NCI-H446 treated with DMSO at 0.1 percent for 48 hours (cell line): ENCODE data around the gene GALNT17.
"Not testable (repeated sequence)": the region's sequence is repeated elsewhere in the genome, so short reads cannot be mapped to it uniquely, and the experiment has no call there.

Source experiments
- DNase-seq: peaks from one replicate; lab custom pipeline; 2025; lab: John Stamatoyannopoulos, UW

The GALNT17 gene

GRCh38 chr7:71236230-71237105 is 104.5 kb downstream of the GALNT17 start:
- no peak for DNase-seq

GRCh38 chr7:71237945-71238344 is 106.0 kb downstream of the GALNT17 start:
- no peak for DNase-seq

- no peak for DNase-seq
These were observed 106.8 kb downstream of the GALNT17 start for GRCh38 chr7:71238581-71239295.

GRCh38 chr7:71239586-71240268 is 107.8 kb downstream of the GALNT17 start:
- DNase-seq = no peak

GRCh38 chr7:71243736-71244410 is 111.9 kb downstream of the GALNT17 start:
- no peak for DNase-seq

DNA sequence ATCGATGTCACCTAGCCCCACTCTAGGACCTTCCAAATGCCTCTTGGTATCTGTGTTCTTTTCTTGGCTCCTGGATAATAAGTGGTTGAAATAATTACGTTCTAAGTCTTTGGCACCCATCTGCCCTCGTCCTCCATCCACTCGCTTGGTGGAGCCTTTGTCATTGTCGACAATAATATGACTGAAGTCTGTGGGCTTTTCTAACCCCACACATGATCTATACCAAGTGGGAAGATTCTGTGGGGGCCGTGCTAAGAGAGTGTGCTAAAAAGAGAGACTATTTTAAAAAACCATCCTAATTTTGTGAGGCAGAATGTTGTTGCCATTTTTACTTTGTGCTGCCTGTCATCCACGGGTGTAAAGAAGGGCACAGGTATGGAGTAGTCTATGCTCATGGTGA is 113.1 kb downstream of the GALNT17 start:
- DNase-seq = no peak

DNA sequence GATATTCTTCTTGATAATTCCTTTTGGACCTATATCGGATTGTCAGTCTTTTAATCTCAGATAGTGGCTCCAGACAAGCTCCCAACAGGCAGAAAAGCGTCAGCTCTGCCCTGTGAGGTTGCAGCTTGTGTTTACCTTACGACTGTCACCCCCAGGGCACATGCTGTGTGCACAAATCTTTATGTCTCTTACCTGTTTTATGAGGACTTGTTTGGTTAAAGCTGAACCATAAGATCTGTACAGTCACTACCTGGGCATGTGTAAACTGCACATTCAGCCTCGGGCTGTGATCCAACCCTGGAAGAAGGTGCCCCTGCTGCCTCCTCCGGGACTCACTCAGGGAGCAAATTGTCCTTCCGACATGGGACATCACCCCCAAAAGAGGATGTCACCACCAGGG is 119.8 kb downstream of the GALNT17 start:
- DNase-seq = no peak

- DNase-seq = no peak
These were observed 122.8 kb downstream of the GALNT17 start for GRCh38 chr7:71254751-71255150.

- no peak for DNase-seq
These were observed 123.7 kb downstream of the GALNT17 start for GRCh38 chr7:71255537-71256178.

DNA sequence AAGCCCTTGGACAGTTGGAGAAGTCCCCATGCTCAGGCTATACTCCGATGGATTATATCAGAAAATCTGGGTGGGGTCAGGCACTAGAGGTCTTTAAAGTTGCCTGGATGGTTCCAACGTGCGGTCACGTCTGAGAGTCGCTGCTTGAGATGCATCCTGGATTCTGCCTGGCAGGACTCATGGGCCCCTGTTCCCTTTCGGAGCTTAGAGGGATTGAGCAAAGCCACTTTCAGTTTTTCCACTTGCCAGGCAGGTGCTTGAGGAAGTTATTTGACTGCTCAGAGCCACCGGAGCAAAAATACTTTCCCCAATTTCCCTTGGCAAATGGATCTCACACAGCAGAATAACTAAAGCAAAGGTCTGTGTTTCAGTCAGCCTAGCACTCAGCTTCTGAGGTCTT is 129.1 kb downstream of the GALNT17 start:
- DNase-seq = no peak

DNA sequence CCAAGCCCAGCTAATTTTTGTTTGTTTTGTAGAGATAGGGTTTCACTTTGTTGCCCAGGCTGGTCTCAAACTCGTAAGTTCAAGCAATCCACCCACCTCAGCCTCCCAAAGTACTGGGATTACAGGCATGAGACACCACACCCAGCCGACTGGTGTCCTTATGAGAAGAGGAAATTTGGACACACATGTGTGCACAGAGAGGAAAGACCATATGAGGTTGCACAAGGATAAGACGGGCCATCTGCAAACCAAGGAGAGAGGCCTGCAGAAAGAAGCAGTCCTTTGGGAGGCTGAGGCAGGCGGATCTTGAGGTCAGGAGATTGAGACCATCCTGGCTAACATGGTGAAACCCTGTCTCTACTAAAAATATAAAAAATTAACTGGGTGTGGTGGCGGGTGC is 130.9 kb downstream of the GALNT17 start:
- DNase-seq = not testable (repeated sequence)

DNA sequence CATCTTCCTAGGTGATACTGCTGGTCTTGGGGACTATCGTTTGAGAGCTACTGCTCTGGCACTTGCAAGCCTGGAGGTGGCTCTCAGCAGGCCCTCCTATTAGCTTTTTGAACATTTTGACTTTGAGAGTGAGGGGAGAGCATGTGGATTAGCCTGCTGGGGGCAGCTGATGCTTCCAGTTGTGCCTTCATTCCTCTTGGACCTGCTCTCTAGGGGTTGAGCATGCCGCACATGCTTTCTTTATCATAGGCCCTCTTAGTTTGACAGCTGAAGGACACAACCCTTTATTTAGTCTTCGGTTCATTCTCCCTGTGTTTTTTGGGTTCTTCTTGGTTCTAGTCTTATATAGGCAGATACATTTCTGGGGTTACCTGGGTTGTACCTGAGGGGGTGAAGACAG is 132.1 kb downstream of the GALNT17 start:
- no peak for DNase-seq

- no peak for DNase-seq
These were observed 135.0 kb downstream of the GALNT17 start for GRCh38 chr7:71266912-71267311.

- DNase-seq = no peak
These were observed 136.0 kb downstream of the GALNT17 start for GRCh38 chr7:71267734-71268469.

DNA sequence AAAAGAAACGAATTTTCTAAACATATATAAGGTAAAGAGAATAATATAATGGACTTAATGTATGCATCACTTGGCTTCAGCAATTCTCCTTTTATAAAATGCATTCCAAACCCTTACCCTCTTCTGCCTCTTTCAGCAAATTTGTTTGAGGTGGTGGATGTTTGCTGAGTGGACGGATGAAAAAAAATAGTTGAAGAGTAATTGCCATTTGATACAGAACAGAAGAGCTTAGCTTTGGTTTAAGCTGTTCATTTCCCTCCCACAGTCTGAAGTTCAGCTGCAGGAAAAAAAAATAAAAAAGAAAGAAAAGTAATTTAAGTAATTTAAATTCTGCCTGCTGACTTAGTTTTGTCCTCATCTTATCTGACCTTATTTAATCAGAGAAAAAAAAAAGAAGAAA is 138.6 kb downstream of the GALNT17 start:
- no peak for DNase-seq

GRCh38 chr7:71271203-71271602 is 139.3 kb downstream of the GALNT17 start:
- DNase-seq = no peak

DNA sequence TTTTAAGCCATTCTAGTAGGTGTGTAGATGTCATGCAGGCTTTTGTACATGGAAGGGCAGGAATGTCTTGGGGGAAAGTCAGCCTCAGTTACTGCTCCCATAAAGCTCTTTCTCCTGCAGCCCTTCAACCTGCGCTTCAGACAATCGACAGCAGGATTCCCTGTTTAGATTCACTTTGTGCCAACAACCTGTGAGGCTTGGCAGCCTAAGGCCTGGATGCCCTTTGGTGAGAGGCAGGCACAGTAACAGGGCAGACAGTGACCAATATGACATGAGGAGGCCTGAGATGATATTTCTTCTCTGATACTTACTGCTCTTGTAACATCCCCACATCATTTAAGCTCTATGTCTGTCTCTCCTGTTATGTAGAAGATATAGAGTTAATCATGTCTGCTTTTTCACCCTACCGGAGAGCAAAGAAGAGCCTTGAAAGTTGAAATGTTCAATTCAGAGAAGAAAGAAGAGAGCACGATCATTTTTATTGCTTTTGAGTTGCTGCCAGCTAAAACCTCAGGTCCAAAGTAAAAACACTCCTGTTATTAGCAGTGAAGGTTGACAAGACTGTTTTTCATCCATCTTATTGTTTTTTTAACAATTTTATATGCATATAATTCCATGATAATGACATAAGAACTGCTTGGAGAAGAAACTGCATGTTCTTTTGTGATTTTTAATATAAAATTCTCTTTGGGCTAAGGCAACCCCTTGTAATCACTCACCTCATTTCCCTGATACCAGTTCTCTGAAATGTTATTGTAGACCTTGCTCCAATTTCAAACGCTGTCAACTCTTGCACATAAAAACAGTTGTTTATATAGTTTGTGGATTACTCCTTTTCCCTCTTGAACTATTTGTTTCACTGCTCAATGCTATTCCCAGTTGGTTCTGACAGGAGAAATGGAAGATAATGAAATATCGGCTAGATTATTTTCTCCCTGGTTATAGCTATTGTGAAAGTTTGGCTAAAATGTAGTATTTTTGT is 140.9 kb downstream of the GALNT17 start:
- DNase-seq = no peak

DNA sequence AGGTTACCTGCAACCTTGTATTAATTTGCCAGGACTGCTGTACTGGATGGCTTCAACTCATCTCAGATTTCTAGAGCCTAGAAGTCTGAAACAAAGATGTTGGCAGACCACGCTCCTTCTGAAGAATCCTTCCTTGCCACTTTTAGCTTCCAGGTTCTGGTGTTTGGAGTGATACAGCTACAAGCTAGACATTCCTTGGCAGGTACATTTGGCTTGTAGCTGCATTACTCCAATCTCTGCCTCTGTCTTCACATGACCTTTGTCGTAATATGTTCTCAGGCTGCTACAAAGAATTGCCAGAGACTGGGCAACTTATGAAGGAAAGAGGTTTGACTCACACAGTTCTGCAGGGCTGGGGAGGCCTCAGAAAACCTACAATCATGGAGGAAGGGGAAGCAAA is 146.3 kb downstream of the GALNT17 start:
- DNase-seq = no peak

GRCh38 chr7:71281261-71281660 is 149.3 kb downstream of the GALNT17 start:
- no peak for DNase-seq

DNA sequence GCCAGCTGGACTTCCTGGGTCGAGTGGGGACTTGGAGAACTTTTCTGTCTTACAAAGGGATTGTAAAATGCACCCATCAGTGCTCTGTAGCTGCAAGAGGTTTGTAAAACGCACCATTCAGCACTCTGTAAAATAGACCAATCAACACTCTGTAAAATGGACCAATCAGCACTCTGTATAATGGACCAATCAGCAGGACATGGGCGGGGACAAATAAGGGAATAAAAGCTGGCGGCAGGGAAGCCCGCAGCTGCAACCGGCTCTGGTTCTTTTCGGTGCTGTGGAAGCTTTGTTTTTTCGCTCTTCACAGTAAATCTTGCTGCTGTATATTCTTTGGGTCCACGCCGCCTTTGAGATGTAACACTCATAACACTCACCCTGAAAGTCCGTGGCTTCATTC is 151.9 kb downstream of the GALNT17 start:
- DNase-seq = no peak
